CD14-positive monocyte (primary cell): Measurements from ENCODE around the gene SRSF3. TPM values are rescaled to one million over a fixed set of nuclear protein-coding genes. Genes with fewer than 3 reads are reported as not detected.

ENCODE experiments used
- DNase-seq, 3 donors: peaks; one replicate each; pipeline ENCODE4 v3.0.0-alpha.2; 2011 to 2022
- H2AFZ ChIP-seq: 2 replicates; pipeline ENCODE4 v1.6.0; 2012; ENCODE audit warnings: mild to moderate bottlenecking, low read depth, low read length, inconsistent platforms; ENCODE audit not compliant: insufficient read depth, poor library complexity, severe bottlenecking
- H3K27ac ChIP-seq, 2 donors: 1 replicate in 1 of 2; 2 replicates in 1 of 2; pipeline ENCODE4 v1.5.1; 2012 to 2013; ENCODE audit warnings: low read length in 2 of 2, control low read depth in 1 of 2, inconsistent platforms in 1 of 2, low read depth in 1 of 2, mild to moderate bottlenecking in 1 of 2
- H3K27me3 ChIP-seq, 2 donors: one replicate each; pipeline versions ENCODE4 v1.6.0 to v1.6.1; 2011 to 2013; ENCODE audit warnings: low read length in 2 of 2; ENCODE audit not compliant: control insufficient read depth in 2 of 2, insufficient read depth in 2 of 2
- H3K36me3 ChIP-seq, 2 donors: replicated peaks in 1 of 2; 1 replicate in 1 of 2; 2 replicates in 1 of 2; pipeline versions ENCODE4 v1.5.1 to v1.6.1; 2012 to 2013; ENCODE audit warnings: low read length in 2 of 2, control low read depth in 1 of 2, inconsistent platforms in 1 of 2, mild to moderate bottlenecking in 1 of 2; ENCODE audit not compliant: insufficient read depth in 2 of 2, control insufficient read depth in 1 of 2
- H3K4me1 ChIP-seq, 2 donors: 1 replicate in 1 of 2; 2 replicates in 1 of 2; pipeline versions ENCODE4 v1.5.1 to v1.6.1; 2012 to 2013; ENCODE audit warnings: low read length in 2 of 2, control low read depth in 1 of 2, inconsistent platforms in 1 of 2, mild to moderate bottlenecking in 1 of 2, moderate library complexity in 1 of 2; ENCODE audit not compliant: insufficient read depth in 2 of 2, control insufficient read depth in 1 of 2
- H3K4me2 ChIP-seq: replicated peaks from 2 replicates; pipeline ENCODE3; 2012; ENCODE audit warnings: low read length, moderate library complexity, mild to moderate bottlenecking; ENCODE audit not compliant: poor library complexity, severe bottlenecking; ENCODE audit errors: extremely low read depth
- H3K4me3 ChIP-seq, 3 experiments: fragments of 200-600 bp in 1 of 3; sonication (generic) in 1 of 3; replicated peaks in 1 of 3; 1 replicate in 2 of 3; 2 replicates in 1 of 3; pipeline ENCODE4 v1.5.1; 2011 to 2013; ENCODE audit warnings: low read length in 3 of 3, mild to moderate bottlenecking in 3 of 3, control low read depth in 2 of 3, low read depth in 2 of 3, inconsistent platforms in 1 of 3, moderate library complexity in 1 of 3
- H3K79me2 ChIP-seq: 2 replicates; pipeline ENCODE4 v1.6.0; 2012; ENCODE audit warnings: mild to moderate bottlenecking, control low read depth, inconsistent platforms, low read length, moderate library complexity; ENCODE audit not compliant: insufficient read depth
- H3K9ac ChIP-seq: 2 replicates; pipeline ENCODE4 v1.6.0; 2017; ENCODE audit warnings: low read length, mild to moderate bottlenecking; ENCODE audit not compliant: insufficient read depth, poor library complexity, severe bottlenecking
- H3K9me3 ChIP-seq, 2 donors: replicated peaks in 1 of 2; 1 replicate in 1 of 2; 2 replicates in 1 of 2; pipeline versions ENCODE4 v1.5.1 to v1.6.1; 2012 to 2013; ENCODE audit warnings: low read length in 2 of 2, control low read depth in 1 of 2; ENCODE audit not compliant: control insufficient read depth in 1 of 2, insufficient read depth in 1 of 2
- H4K20me1 ChIP-seq: 2 replicates; pipeline ENCODE4 v1.6.0; 2012; ENCODE audit warnings: mild to moderate bottlenecking, low read length, control low read depth, moderate library complexity; ENCODE audit not compliant: insufficient read depth
- H3K27ac Mint-ChIP-seq, 7 donors: one replicate each; pipeline ENCODE4 v1.8.0; 2020; ENCODE audit warnings: mild to moderate bottlenecking in 7 of 7, mixed read lengths in 7 of 7, moderate library complexity in 6 of 7, inconsistent platforms in 2 of 7
- H3K27me3 Mint-ChIP-seq, 3 donors: one replicate each; pipeline ENCODE4 v1.8.0; 2021 to 2022; ENCODE audit warnings: low read depth in 3 of 3, mild to moderate bottlenecking in 3 of 3, mixed read lengths in 3 of 3, moderate library complexity in 3 of 3, inconsistent platforms in 1 of 3
- H3K36me3 Mint-ChIP-seq, 2 donors: one replicate each; pipeline ENCODE4 v1.8.0; 2020; ENCODE audit warnings: mixed read lengths in 2 of 2, inconsistent platforms in 1 of 2, mild to moderate bottlenecking in 1 of 2
- H3K4me1 Mint-ChIP-seq: one replicate; pipeline ENCODE4 v1.8.0; 2020; ENCODE audit warnings: mild to moderate bottlenecking, mixed read lengths
- H3K4me3 Mint-ChIP-seq, 2 donors: one replicate each; pipeline ENCODE4 v1.8.0; 2020; ENCODE audit warnings: mild to moderate bottlenecking in 2 of 2, mixed read lengths in 2 of 2, moderate library complexity in 1 of 2
- H3K9me3 Mint-ChIP-seq, 7 donors: one replicate each; pipeline ENCODE4 v1.8.0; 2020 to 2022; ENCODE audit warnings: mixed read lengths in 7 of 7, mild to moderate bottlenecking in 6 of 7, moderate library complexity in 6 of 7, inconsistent platforms in 2 of 7
- WGBS: methylation state at CpG from one replicate; pipeline ENCODE4 v1.1.5; 2013; ENCODE audit warnings: missing lambda C conversion rate; ENCODE audit not compliant: insufficient coverage; 5-methylcytosine and 5-hydroxymethylcytosine counted together
- intact Hi-C, 2 donors: fragments of 100-400 bp; cut with micrococcal nuclease; formaldehyde crosslinking; loops; one replicate each; pipeline versions ENCODE4 v1.15.0 to v1.15.1; 2023
- polyA plus RNA-seq, 3 donors: library from polyadenylated mRNA; depleted of rRNA in 1 of 3; unstranded in 2 of 3; stranded (reverse) in 1 of 3; fragments of 300-500 nt in 2 of 3; fragments of >200 nt in 1 of 3; fragmentation: Illumina TruSeq in 2 of 3; gene quantifications; 1 replicate in 2 of 3; 2 replicates in 1 of 3; pipeline ENCODE4 v1.2.3, GENCODE V29; 2012 to 2021
- TF ChIP-seq, protein P1 (sequence below): fragments of 200-600 bp; IDR thresholded peaks from one replicate; pipeline ENCODE4 v1.8.0; 2022; ENCODE audit warnings: antibody characterized with exemption, mild to moderate bottlenecking

SRSF3 gene
- polyA plus RNA-seq, 3 donors: 293 to 341 (median 297) TPM

GRCh38 chr6:36545767-36546307, 48.3 kb upstream of the SRSF3 start:
- peak overlapping the region; percentile 98 to 99 for H3K4me3 Mint-ChIP-seq
- peaks cover 8 to 12% of the 10 kb centered on the region in 2 donors for H3K36me3 ChIP-seq
- peak overlapping the region; percentile 77 to 100 (median 96) for H3K4me3 ChIP-seq
- H3K27me3 ChIP-seq: no peaks in the 10 kb centered on the region
- peak overlapping the region; percentile 22 to 90 for H3K27ac ChIP-seq
- peaks cover 65% of the 10 kb centered on the region for H3K79me2 ChIP-seq
- peaks cover 0 to 2% (median 0%) of the 10 kb centered on the region in 7 donors for H3K9me3 Mint-ChIP-seq
- DNase-seq: no peak
- H3K9me3 ChIP-seq: no peaks in the 10 kb centered on the region
- intact Hi-C loops: loop anchor here (2.0 to 10.0 kb wide), 5 partner anchors 46 to 1289 kb away; partner anchors contain the start of genes SRSF3 (in 2 of the 2), KCTD20 (in 1 of the 2), PXT1 (in 1 of the 2) and ZNF76 (in 1 of the 2)
- H3K4me1 Mint-ChIP-seq: peaks cover 57% of the 10 kb centered on the region
- H3K27me3 Mint-ChIP-seq: peaks cover 0 to 3% (median 0%) of the 10 kb centered on the region in 3 donors
- TF ChIP-seq, protein P1, sequence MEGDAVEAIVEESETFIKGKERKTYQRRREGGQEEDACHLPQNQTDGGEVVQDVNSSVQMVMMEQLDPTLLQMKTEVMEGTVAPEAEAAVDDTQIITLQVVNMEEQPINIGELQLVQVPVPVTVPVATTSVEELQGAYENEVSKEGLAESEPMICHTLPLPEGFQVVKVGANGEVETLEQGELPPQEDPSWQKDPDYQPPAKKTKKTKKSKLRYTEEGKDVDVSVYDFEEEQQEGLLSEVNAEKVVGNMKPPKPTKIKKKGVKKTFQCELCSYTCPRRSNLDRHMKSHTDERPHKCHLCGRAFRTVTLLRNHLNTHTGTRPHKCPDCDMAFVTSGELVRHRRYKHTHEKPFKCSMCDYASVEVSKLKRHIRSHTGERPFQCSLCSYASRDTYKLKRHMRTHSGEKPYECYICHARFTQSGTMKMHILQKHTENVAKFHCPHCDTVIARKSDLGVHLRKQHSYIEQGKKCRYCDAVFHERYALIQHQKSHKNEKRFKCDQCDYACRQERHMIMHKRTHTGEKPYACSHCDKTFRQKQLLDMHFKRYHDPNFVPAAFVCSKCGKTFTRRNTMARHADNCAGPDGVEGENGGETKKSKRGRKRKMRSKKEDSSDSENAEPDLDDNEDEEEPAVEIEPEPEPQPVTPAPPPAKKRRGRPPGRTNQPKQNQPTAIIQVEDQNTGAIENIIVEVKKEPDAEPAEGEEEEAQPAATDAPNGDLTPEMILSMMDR: no peak
- H3K4me1 ChIP-seq: peaks cover 45 to 67% of the 10 kb centered on the region in 2 donors
- H3K4me2 ChIP-seq: peak overlapping the region; percentile 95
- H3K9ac ChIP-seq: peak overlapping the region; percentile 80
- peak overlapping the region; percentile 93 to 99 (median 95) for H3K27ac Mint-ChIP-seq
- peak overlapping the region; percentile 85 for H2AFZ ChIP-seq
- WGBS: 27% methylated on average over 3 of the region's 3 CpGs
- peaks cover 33% of the 10 kb centered on the region for H4K20me1 ChIP-seq
- H3K36me3 Mint-ChIP-seq: peaks cover 14 to 25% of the 10 kb centered on the region in 2 donors

- 0% methylated on average over 9 of the region's 15 CpGs for WGBS
Measured at GRCh38 chr6:36546308-36546919, 47.7 kb upstream of the SRSF3 start.

More at GRCh38 chr6:36546308-36546919, 47.7 kb upstream of the SRSF3 start:
- no peaks in the 10 kb centered on the region for H3K27me3 ChIP-seq
- peaks cover 27% of the 10 kb centered on the region for H4K20me1 ChIP-seq
- peak overlapping the region; percentile 95 for H3K4me2 ChIP-seq
- peak in 1 of 3 donors; percentile 16 for DNase-seq
- intact Hi-C loops: loop anchor here (2.0 to 10.0 kb wide), 5 partner anchors 46 to 1289 kb away; partner anchors contain the start of genes SRSF3 (in 2 of the 2), KCTD20 (in 1 of the 2), PXT1 (in 1 of the 2) and ZNF76 (in 1 of the 2)
- Mint-ChIP-seq H3K9me3 (peaks cover 0 to 2% (median 0%) of the 10 kb centered on the region in 7 donors), H3K4me3 (peak overlapping the region; percentile 98 to 99), H3K27me3 (peaks cover 0 to 3% (median 0%) of the 10 kb centered on the region in 3 donors), H3K27ac (peak overlapping the region; percentile 93 to 99 (median 95)), H3K36me3 (peaks cover 9 to 20% of the 10 kb centered on the region in 2 donors), H3K4me1 (peaks cover 54% of the 10 kb centered on the region)
- peaks cover 59% of the 10 kb centered on the region for H3K79me2 ChIP-seq
- TF ChIP-seq, protein P1: no peak
- H3K4me3 ChIP-seq: peak overlapping the region; percentile 77 to 100 (median 96)
- H3K4me1 ChIP-seq: peaks cover 45 to 66% of the 10 kb centered on the region in 2 donors
- H3K27ac ChIP-seq: peak overlapping the region; percentile 64 to 90
- peak overlapping the region; percentile 85 for H2AFZ ChIP-seq
- H3K9me3 ChIP-seq: no peaks in the 10 kb centered on the region
- peaks cover 3 to 6% of the 10 kb centered on the region in 2 donors for H3K36me3 ChIP-seq
- peak overlapping the region; percentile 80 for H3K9ac ChIP-seq
